Measurements from ENCODE around the gene CDC20B.

- no peak for TF ChIP-seq CTCF (IDR thresholded peaks at IDR 0.05; ENCODE audit: low read depth, low read length, poor library complexity, severe bottlenecking)
- no peak for TF ChIP-seq EZH2phosphoT487 (IDR thresholded peaks at IDR 0.05; ENCODE audit: borderline replicate concordance, low read length)
These were observed 15.9 kb upstream of the CDC20B start for GRCh38 chr5:55188656-55189540.

Measured in DOHH2 (cell line).